ENCODE data around the gene GCSAM. TPM values are rescaled to one million over a fixed set of nuclear protein-coding genes. Genes with fewer than 3 reads are reported as not detected.

GCSAM gene
- total RNA-seq, 2 donors from 2014 or later: 1.4 TPM; not detected in 1

DNA sequence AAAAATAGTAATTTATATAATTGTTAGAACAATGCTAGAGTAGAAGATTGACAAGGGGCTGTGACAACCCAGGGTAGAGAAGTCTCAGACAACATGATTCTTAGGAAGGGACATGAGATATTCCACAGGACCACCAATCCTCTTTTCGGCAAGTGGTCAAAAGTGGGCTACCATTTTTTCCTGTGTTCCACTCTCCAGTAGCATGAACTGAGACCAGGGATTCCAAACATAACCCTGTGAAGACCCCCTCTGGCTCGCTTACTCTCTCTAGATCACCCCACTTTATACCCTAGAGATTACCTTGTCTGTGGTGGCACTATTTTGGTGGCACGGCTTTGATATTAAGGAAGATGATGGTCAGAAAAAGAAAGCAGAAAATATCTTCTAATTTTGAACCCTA, 960 bp downstream of the GCSAM start:
- no peak for DNase-seq (ENCODE audit: low spot score)
- TF ChIP-seq CTCF (IDR thresholded peaks at IDR 0.05): no peak
- TF ChIP-seq POLR2AphosphoS5 (IDR thresholded peaks at IDR 0.05): no peak
- TF ChIP-seq POLR2A (IDR thresholded peaks at IDR 0.05): no peak
- WGBS: 91% methylated on average over 3 of the region's 3 CpGs
- no peak overlapping the region for H3K27ac ChIP-seq
- intact Hi-C loops (cut with DNase I): no loop called here
- H3K4me1 ChIP-seq (replicated peaks): no peaks in the 10 kb centered on the region
- H3K9me3 ChIP-seq: no peaks in the 10 kb centered on the region
- no peaks in the 10 kb centered on the region for H3K36me3 ChIP-seq
- no peaks in the 10 kb centered on the region for H3K27me3 ChIP-seq (replicated peaks; ENCODE audit: insufficient read depth)
- no peak overlapping the region for H3K4me3 ChIP-seq

GRCh38 chr3:112131111-112131510, 1.9 kb downstream of the GCSAM start:
- intact Hi-C loops (cut with DNase I): no loop called here
- no peak overlapping the region for H3K27ac ChIP-seq
- H3K36me3 ChIP-seq: no peaks in the 10 kb centered on the region
- H3K4me1 ChIP-seq (replicated peaks): no peaks in the 10 kb centered on the region
- H3K27me3 ChIP-seq (replicated peaks; ENCODE audit: insufficient read depth): no peaks in the 10 kb centered on the region
- no peak for DNase-seq (ENCODE audit: low spot score)
- no peaks in the 10 kb centered on the region for H3K9me3 ChIP-seq
- 94% methylated on average over 3 of the region's 3 CpGs for WGBS
- no peak overlapping the region for H3K4me3 ChIP-seq
- TF ChIP-seq POLR2A (IDR thresholded peaks at IDR 0.05) (no peak), POLR2AphosphoS5 (IDR thresholded peaks at IDR 0.05) (no peak), CTCF (IDR thresholded peaks at IDR 0.05) (no peak)

GRCh38 chr3:112130638-112130993, 2.4 kb downstream of the GCSAM start:
- DNase-seq (ENCODE audit: low spot score): no peak
- intact Hi-C loops (cut with DNase I): no loop called here
- 95% methylated on average over 3 of the region's 3 CpGs for WGBS
- Histone ChIP-seq H3K27ac (no peak overlapping the region), H3K27me3 (replicated peaks; ENCODE audit: insufficient read depth) (no peaks in the 10 kb centered on the region), H3K4me1 (replicated peaks) (no peaks in the 10 kb centered on the region), H3K9me3 (no peaks in the 10 kb centered on the region), H3K4me3 (no peak overlapping the region), H3K36me3 (no peaks in the 10 kb centered on the region)
- TF ChIP-seq POLR2A (IDR thresholded peaks at IDR 0.05): no peak
- no peak for TF ChIP-seq CTCF (IDR thresholded peaks at IDR 0.05)
- TF ChIP-seq POLR2AphosphoS5 (IDR thresholded peaks at IDR 0.05): no peak

- 97% methylated on average over 4 of the region's 4 CpGs for WGBS
These were observed 3.0 kb downstream of the GCSAM start for GRCh38 chr3:112129925-112130637.

More at GRCh38 chr3:112129925-112130637, 3.0 kb downstream of the GCSAM start:
- Histone ChIP-seq H3K4me1 (replicated peaks) (no peaks in the 10 kb centered on the region), H3K27me3 (replicated peaks; ENCODE audit: insufficient read depth) (no peaks in the 10 kb centered on the region), H3K4me3 (no peak overlapping the region), H3K36me3 (no peaks in the 10 kb centered on the region), H3K9me3 (no peaks in the 10 kb centered on the region), H3K27ac (no peak overlapping the region)
- no peak for DNase-seq (ENCODE audit: low spot score)
- no peak for TF ChIP-seq CTCF (IDR thresholded peaks at IDR 0.05)
- no peak for TF ChIP-seq POLR2A (IDR thresholded peaks at IDR 0.05)
- TF ChIP-seq POLR2AphosphoS5 (IDR thresholded peaks at IDR 0.05): no peak
- intact Hi-C loops (cut with DNase I): no loop called here
